IPS-18c (cell line): Measurements from ENCODE around the gene SEC31A.

Source experiments
- H3K4me3 ChIP-seq: 2 replicates; pipeline ENCODE4 v1.7.0; 2013; ENCODE audit warnings: low read depth, mild to moderate bottlenecking, low read length, moderate library complexity; ENCODE audit not compliant: insufficient read depth
- H3K9me3 ChIP-seq: one replicate; pipeline ENCODE4 v1.6.1; 2013; ENCODE audit warnings: mild to moderate bottlenecking, low read length, moderate library complexity; ENCODE audit not compliant: control insufficient read depth, insufficient read depth

SEC31A gene

GRCh38 chr4:82785611-82786400 lies 105.1 kb downstream of the SEC31A start:
- no peak overlapping the region for H3K4me3 ChIP-seq
- H3K9me3 ChIP-seq = no peaks in the 10 kb centered on the region

- no peak overlapping the region for H3K4me3 ChIP-seq
- no peaks in the 10 kb centered on the region for H3K9me3 ChIP-seq
These were observed 106.0 kb downstream of the SEC31A start for GRCh38 chr4:82784681-82785610.

- Histone ChIP-seq H3K9me3 (no peaks in the 10 kb centered on the region), H3K4me3 (no peak overlapping the region)
These were observed 108.2 kb downstream of the SEC31A start for GRCh38 chr4:82782626-82783345.

- no peak overlapping the region for H3K4me3 ChIP-seq
- no peaks in the 10 kb centered on the region for H3K9me3 ChIP-seq
These were observed 110.2 kb downstream of the SEC31A start for GRCh38 chr4:82780752-82781231.

- no peak overlapping the region for H3K4me3 ChIP-seq
- no peaks in the 10 kb centered on the region for H3K9me3 ChIP-seq
These were observed 110.7 kb downstream of the SEC31A start for GRCh38 chr4:82780170-82780751.

- Histone ChIP-seq H3K9me3 (no peaks in the 10 kb centered on the region), H3K4me3 (no peak overlapping the region)
These were observed 111.9 kb downstream of the SEC31A start for GRCh38 chr4:82779032-82779431.

- Histone ChIP-seq H3K9me3 (no peaks in the 10 kb centered on the region), H3K4me3 (no peak overlapping the region)
These were observed 113.0 kb downstream of the SEC31A start for GRCh38 chr4:82777857-82778525.

- Histone ChIP-seq H3K9me3 (no peaks in the 10 kb centered on the region), H3K4me3 (no peak overlapping the region)
These were observed 113.9 kb downstream of the SEC31A start for GRCh38 chr4:82776925-82777542.

- no peaks in the 10 kb centered on the region for H3K9me3 ChIP-seq
- no peak overlapping the region for H3K4me3 ChIP-seq
These were observed 115.7 kb downstream of the SEC31A start for GRCh38 chr4:82775243-82775642.

- H3K9me3 ChIP-seq = no peaks in the 10 kb centered on the region
- no peak overlapping the region for H3K4me3 ChIP-seq
These were observed 116.2 kb downstream of the SEC31A start for GRCh38 chr4:82774711-82775171.

- no peaks in the 10 kb centered on the region for H3K9me3 ChIP-seq
- no peak overlapping the region for H3K4me3 ChIP-seq
These were observed 117.9 kb downstream of the SEC31A start for GRCh38 chr4:82773057-82773456.

GRCh38 chr4:82770607-82771006 lies 120.3 kb downstream of the SEC31A start:
- H3K4me3 ChIP-seq = no peak overlapping the region
- peaks cover 2% of the 10 kb centered on the region for H3K9me3 ChIP-seq
